A673 (cell line): ENCODE data around the gene CCDC88C. TPM values are rescaled to one million over a fixed set of nuclear protein-coding genes. Genes with fewer than 3 reads are reported as not detected.

ENCODE experiments used
- BruUV-seq: library from RNA; stranded (reverse); fragments of 400-500 nt; replicated peaks from 2 replicates; lab custom pipeline; 2021; lab: Mats Ljungman, UMichigan
- CTCF ChIA-PET: fragments of 300-600 bp; sonication (Branson Sonifier 250); formaldehyde crosslinking; loops from one replicate; lab custom pipeline; 2022; ENCODE audit warnings: antibody characterized with exemption; lab: Charles Lee
- POLR2A ChIA-PET: fragments of 300-600 bp; sonication (Branson Sonifier 250); formaldehyde crosslinking; loops from one replicate; lab custom pipeline; 2022; ENCODE audit warnings: antibody characterized with exemption; ENCODE audit not compliant: low non-redundant PET; lab: Charles Lee
- DNase-seq: peaks from one replicate; pipeline ENCODE4 v3.0.0-alpha.2; 2015; ENCODE audit warnings: low spot score
- H3K27ac ChIP-seq: fragments of 200-600 bp; sonication (generic); 2 replicates; pipeline ENCODE4 v1.5.1; 2016; ENCODE audit warnings: mixed run types, low read depth, mild to moderate bottlenecking, mixed read lengths, antibody characterized with exemption, low read length; ENCODE audit not compliant: poor library complexity, severe bottlenecking
- H3K27me3 ChIP-seq: fragments of 200-600 bp; sonication (generic); replicated peaks from 2 replicates; pipeline ENCODE4 v1.6.1; 2017; ENCODE audit warnings: mixed run types, low read depth, mild to moderate bottlenecking, mixed read lengths, antibody characterized with exemption, low read length; ENCODE audit not compliant: insufficient read depth, poor library complexity
- H3K36me3 ChIP-seq: fragments of 200-600 bp; sonication (generic); 2 replicates; pipeline ENCODE4 v1.6.1; 2016; ENCODE audit warnings: mixed run types, mild to moderate bottlenecking, mixed read lengths, antibody characterized with exemption, low read length; ENCODE audit not compliant: insufficient read depth, poor library complexity, severe bottlenecking
- H3K4me1 ChIP-seq: fragments of 200-600 bp; sonication (generic); 2 replicates; pipeline ENCODE4 v1.6.1; 2017; ENCODE audit warnings: mixed run types, mild to moderate bottlenecking, mixed read lengths, antibody characterized with exemption, low read length; ENCODE audit not compliant: insufficient read depth, poor library complexity, severe bottlenecking
- H3K4me3 ChIP-seq: fragments of 200-600 bp; sonication (generic); 2 replicates; pipeline ENCODE4 v1.5.1; 2016; ENCODE audit warnings: low read depth, mixed run types, mild to moderate bottlenecking, mixed read lengths, low read length; ENCODE audit not compliant: poor library complexity, severe bottlenecking
- H3K9me3 ChIP-seq: fragments of 200-600 bp; sonication (generic); 2 replicates; pipeline ENCODE4 v1.6.1; 2016; ENCODE audit warnings: mixed run types, low read depth, mild to moderate bottlenecking, mixed read lengths, antibody characterized with exemption, low read length; ENCODE audit not compliant: poor library complexity, severe bottlenecking
- EZH2 ChIP-seq: fragments of 200-600 bp; sonication (generic); IDR thresholded peaks from 2 replicates; pipeline ENCODE4 v1.6.1; 2017; ENCODE audit warnings: borderline replicate concordance, low read depth, mild to moderate bottlenecking, mixed read lengths, antibody characterized with exemption, low read length; ENCODE audit not compliant: poor library complexity, severe bottlenecking
- intact Hi-C: fragments of 100-400 bp; cut with micrococcal nuclease; formaldehyde crosslinking; loops from one replicate; pipeline ENCODE4 v1.10.0; 2022; ENCODE audit not compliant: unreplicated experiment
- total RNA-seq: library from RNA; stranded (reverse); gene quantifications from 2 replicates; pipeline ENCODE4 v1.2.3, GENCODE V29; 2021
- TF ChIP-seq, protein P1 (sequence below): fragments of 300-800, 200-600 bp; sonication (generic); conservative IDR thresholded peaks from 2 replicates; pipeline ENCODE4 v1.5.1; 2017; ENCODE audit warnings: low read depth, mild to moderate bottlenecking, antibody characterized with exemption, low read length, moderate library complexity, mixed read lengths

Gene CCDC88C
- total RNA-seq, 1 experiment from 2014 or later: 49.1 TPM

GRCh38 chr14:91372671-91373495, 44.7 kb downstream of the CCDC88C start:
- ChIA-PET CTCF (no interaction called here), POLR2A (interaction anchor here (0.5 kb wide), 1 partner anchor 44 kb away, joined by 3 read pairs; the partner anchor contains the start of gene CCDC88C)
- BruUV-seq: no TSS peak
- Histone ChIP-seq H3K27me3 (no peaks in the 10 kb centered on the region), H3K9me3 (no peaks in the 10 kb centered on the region), H3K4me3 (no peak overlapping the region), H3K27ac (peak overlapping the region; percentile 68), H3K36me3 (no peaks in the 10 kb centered on the region), H3K4me1 (peaks cover 77% of the 10 kb centered on the region)
- TF ChIP-seq, protein P1, sequence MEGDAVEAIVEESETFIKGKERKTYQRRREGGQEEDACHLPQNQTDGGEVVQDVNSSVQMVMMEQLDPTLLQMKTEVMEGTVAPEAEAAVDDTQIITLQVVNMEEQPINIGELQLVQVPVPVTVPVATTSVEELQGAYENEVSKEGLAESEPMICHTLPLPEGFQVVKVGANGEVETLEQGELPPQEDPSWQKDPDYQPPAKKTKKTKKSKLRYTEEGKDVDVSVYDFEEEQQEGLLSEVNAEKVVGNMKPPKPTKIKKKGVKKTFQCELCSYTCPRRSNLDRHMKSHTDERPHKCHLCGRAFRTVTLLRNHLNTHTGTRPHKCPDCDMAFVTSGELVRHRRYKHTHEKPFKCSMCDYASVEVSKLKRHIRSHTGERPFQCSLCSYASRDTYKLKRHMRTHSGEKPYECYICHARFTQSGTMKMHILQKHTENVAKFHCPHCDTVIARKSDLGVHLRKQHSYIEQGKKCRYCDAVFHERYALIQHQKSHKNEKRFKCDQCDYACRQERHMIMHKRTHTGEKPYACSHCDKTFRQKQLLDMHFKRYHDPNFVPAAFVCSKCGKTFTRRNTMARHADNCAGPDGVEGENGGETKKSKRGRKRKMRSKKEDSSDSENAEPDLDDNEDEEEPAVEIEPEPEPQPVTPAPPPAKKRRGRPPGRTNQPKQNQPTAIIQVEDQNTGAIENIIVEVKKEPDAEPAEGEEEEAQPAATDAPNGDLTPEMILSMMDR: no peak
- no peak for TF ChIP-seq EZH2
- no peak for DNase-seq
- intact Hi-C loops: no loop called here

- intact Hi-C loops: no loop called here
- CTCF ChIA-PET: no interaction called here
Observed at GRCh38 chr14:91371990-91372375, 45.6 kb downstream of the CCDC88C start.

DNA sequence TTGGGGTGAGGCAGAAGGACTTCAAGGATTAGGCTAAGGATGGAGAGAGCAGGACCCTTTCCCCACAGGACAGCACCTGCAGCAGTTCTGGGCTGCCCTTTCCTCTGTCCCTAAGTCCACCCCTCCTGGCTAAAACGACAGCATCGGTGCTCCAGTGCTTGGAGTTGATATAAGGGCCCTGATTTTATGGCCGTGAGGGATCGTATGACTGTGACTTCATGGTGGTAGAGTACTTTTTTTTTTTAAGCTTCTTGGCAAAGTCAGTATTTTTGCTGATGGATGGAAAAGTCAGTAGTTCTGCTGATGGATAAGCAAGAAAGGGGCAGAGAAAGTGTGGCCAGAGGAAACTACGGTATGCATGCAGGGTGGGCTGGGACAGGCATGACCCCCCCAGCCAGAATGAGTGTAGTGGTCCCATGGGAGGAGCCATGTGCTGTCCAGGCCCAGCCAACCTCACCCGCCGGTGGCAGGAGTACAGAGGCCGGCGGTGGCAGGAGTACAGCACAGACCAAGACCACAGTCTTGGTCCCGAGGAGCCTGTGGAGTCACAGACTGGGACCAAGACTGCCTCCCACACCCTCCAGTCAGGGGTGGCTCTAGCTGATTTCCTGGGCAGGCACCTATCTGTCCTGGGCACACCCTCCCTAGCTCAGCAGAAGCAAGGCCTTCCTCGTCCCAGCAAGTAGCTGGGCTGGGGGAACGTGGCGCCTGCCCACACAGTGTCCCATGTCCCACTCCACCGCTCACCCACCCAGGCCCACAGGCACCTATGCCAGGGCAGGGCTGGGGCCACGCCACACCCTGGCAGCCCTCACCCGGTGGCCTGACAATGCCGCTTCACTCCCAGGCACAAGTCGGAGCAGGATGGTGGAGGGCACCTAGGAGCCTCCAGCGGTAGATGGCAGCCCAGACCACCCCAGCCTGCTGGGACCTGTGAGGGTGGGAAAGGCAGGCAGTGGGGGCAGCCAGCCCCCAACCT, 46.3 kb downstream of the CCDC88C start:
- intact Hi-C loops: no loop called here

More at GRCh38 chr14:91371990-91372375, 45.6 kb downstream of the CCDC88C start:
- H3K27ac ChIP-seq: no peak overlapping the region
- no peaks in the 10 kb centered on the region for H3K27me3 ChIP-seq
- H3K9me3 ChIP-seq: no peaks in the 10 kb centered on the region
- no peak overlapping the region for H3K4me3 ChIP-seq
- H3K36me3 ChIP-seq: no peaks in the 10 kb centered on the region
- no peak for TF ChIP-seq EZH2
- TF ChIP-seq, protein P1: no peak
- BruUV-seq: no TSS peak
- peaks cover 76% of the 10 kb centered on the region for H3K4me1 ChIP-seq
- POLR2A ChIA-PET: interaction anchor here (0.5 kb wide), 1 partner anchor 45 kb away, joined by 3 read pairs; the partner anchor contains the start of gene CCDC88C
- DNase-seq: no peak

More for the DNA sequence above, 46.3 kb downstream of the CCDC88C start:
- Histone ChIP-seq H3K9me3 (no peaks in the 10 kb centered on the region), H3K36me3 (no peaks in the 10 kb centered on the region), H3K27ac (no peak overlapping the region), H3K4me1 (peaks cover 75% of the 10 kb centered on the region), H3K4me3 (no peak overlapping the region), H3K27me3 (no peaks in the 10 kb centered on the region)
- no peak for DNase-seq
- no TSS peak for BruUV-seq
- TF ChIP-seq, protein P1: no peak
- no peak for TF ChIP-seq EZH2
- POLR2A ChIA-PET: no interaction called here
- CTCF ChIA-PET: no interaction called here
